GM12878 (cell line): ENCODE data around the gene MBOAT7. TPM values are rescaled to one million over a fixed set of nuclear protein-coding genes. Genes with fewer than 3 reads are reported as not detected.

ENCODE experiments used
- BACH1 ChIP-seq: fragments of 450-650 bp; IDR thresholded peaks from 2 replicates; pipeline ENCODE4 v1.6.1; 2017; ENCODE audit warnings: mild to moderate bottlenecking, borderline replicate concordance
- BCLAF1 ChIP-seq: fragments of 450-650 bp; IDR thresholded peaks from 2 replicates; pipeline ENCODE4 v1.6.1; 2017; ENCODE audit warnings: antibody characterized with exemption, mild to moderate bottlenecking, moderate library complexity
- CREM ChIP-seq: IDR thresholded peaks from 2 replicates; pipeline ENCODE4 v1.6.1; 2014; ENCODE audit warnings: antibody characterized with exemption, low read depth
- ELK1 ChIP-seq: IDR thresholded peaks from 2 replicates; pipeline ENCODE4 v1.6.1; 2012; ENCODE audit warnings: low read depth, low read length, improper control_type of control experiment
- HSF1 ChIP-seq: fragments of 150-350 bp; IDR thresholded peaks from 2 replicates; pipeline ENCODE4 v1.6.1; 2014; ENCODE audit warnings: mild to moderate bottlenecking, low read depth, low read length
- IRF4 ChIP-seq: IDR thresholded peaks from 2 replicates; pipeline ENCODE4 v1.6.1; 2011; ENCODE audit warnings: low read depth, low read length
- KLF5 ChIP-seq: fragments of 450-650 bp; IDR thresholded peaks from 2 replicates; pipeline ENCODE4 v1.6.1; 2014; ENCODE audit warnings: mild to moderate bottlenecking; ENCODE audit not compliant: partially characterized antibody
- LARP7 ChIP-seq: fragments of 450-650 bp; IDR thresholded peaks from 2 replicates; pipeline ENCODE4 v1.6.1; 2017; ENCODE audit warnings: mild to moderate bottlenecking
- MXI1 ChIP-seq: fragments of 150-350 bp; IDR thresholded peaks from 2 replicates; pipeline ENCODE4 v1.6.1; 2011; ENCODE audit warnings: low read depth, mild to moderate bottlenecking, inconsistent platforms, low read length, improper control_type of control experiment
- NR2F1 ChIP-seq: fragments of 450-650 bp; conservative IDR thresholded peaks from 2 replicates; pipeline ENCODE4 v1.6.1; 2017; ENCODE audit warnings: mild to moderate bottlenecking
- PAX5 ChIP-seq: IDR thresholded peaks from 2 replicates; pipeline ENCODE4 v1.6.1; 2011; ENCODE audit warnings: low read depth, low read length, borderline replicate concordance
- POLR2A ChIP-seq: IDR thresholded peaks from 2 replicates; pipeline ENCODE4 v1.6.1; 2011; ENCODE audit warnings: low read depth, mild to moderate bottlenecking, low read length
- POLR2AphosphoS2 ChIP-seq: IDR thresholded peaks from 2 replicates; pipeline ENCODE4 v1.6.1; 2011; ENCODE audit warnings: low read depth, mild to moderate bottlenecking, low read length, improper control_type of control experiment, moderate library complexity
- PRDM15 ChIP-seq: fragments of 450-650 bp; formaldehyde crosslinking; IDR thresholded peaks from 2 replicates; pipeline ENCODE4 v1.4.0; 2020; ENCODE audit warnings: mild to moderate bottlenecking, moderate library complexity
- SIN3A ChIP-seq: IDR thresholded peaks from 2 replicates; pipeline ENCODE4 v1.6.1; 2012; ENCODE audit warnings: low read depth, low read length, improper control_type of control experiment
- SMAD1 ChIP-seq: fragments of 450-650 bp; IDR thresholded peaks from 2 replicates; pipeline ENCODE4 v1.6.1; 2018; ENCODE audit warnings: mild to moderate bottlenecking, low read depth; ENCODE audit not compliant: partially characterized antibody
- SP1 ChIP-seq: IDR thresholded peaks from one replicate; pipeline ENCODE4 v1.6.1; 2011; ENCODE audit warnings: low read depth, low read length
- STAT1 ChIP-seq: fragments of 450-650 bp; conservative IDR thresholded peaks from 2 replicates; pipeline ENCODE4 v1.6.1; 2014; ENCODE audit warnings: antibody characterized with exemption, mild to moderate bottlenecking
- ZBTB4 ChIP-seq: fragments of 450-650 bp; formaldehyde crosslinking; IDR thresholded peaks from 2 replicates; pipeline ENCODE4 v1.4.0; 2022; ENCODE audit warnings: mild to moderate bottlenecking, moderate library complexity
- polyA plus RNA-seq, 11 experiments: library from polyadenylated mRNA; depleted of rRNA in 4 of 11; unstranded in 6 of 11; stranded (reverse) in 5 of 11; fragments of >200 nt; fragmentation: Nextera tagmentation in 4 of 11; fragmentation: Illumina TruSeq in 1 of 11; extraction: Ambion mirVana in 4 of 11; extraction: Trizol in 1 of 11; gene quantifications; 1 replicate in 1 of 11; 2 replicates in 10 of 11; pipeline versions ENCODE4 v1.2.1 to v1.2.3, GENCODE V29; 2011 to 2016; ENCODE audit warnings: inconsistent platforms in 2 of 11, missing spikeins in 2 of 11, low read depth in 1 of 11
- total RNA-seq, 4 experiments: library from RNA; depleted of rRNA in 3 of 4; stranded (reverse); fragments of >200 nt in 3 of 4; fragmentation: Illumina TruSeq in 1 of 4; extraction: Trizol in 1 of 4; gene quantifications; 2 replicates each; pipeline versions ENCODE4 v1.2.1 to v1.2.3, GENCODE V29; 2013 to 2021

Gene MBOAT7
- total and polyA plus RNA-seq, 10 of the 15 experiments (the other 5 are each of a cell fraction or from before 2014, with no cell fraction given) = 0.69 to 44.5 (median 21.7) TPM

GRCh38 chr19:54189145-54189734, at the start of gene MBOAT7 (continued):
- TF ChIP-seq ELK1 (no peak), STAT1 (peak; percentile 97), IRF4 (no peak), POLR2A (peak; percentile 79), CREM (0 out of 2 replicates have a peak, but pooled peaks have one; percentile 4), SIN3A (peak; percentile 75), ZBTB4 (CRISPR knock-in tag) (no peak), SP1 (peak; percentile 60), LARP7 (peak; percentile 98), SMAD1 (no peak), PAX5 (no peak), BCLAF1 (no peak), POLR2AphosphoS2 (no peak), HSF1 (no peak; the same call in 1 of the 2 replicates), BACH1 (peak; percentile 90), MXI1 (peak; percentile 37; the same call in 1 of the 2 replicates), KLF5 (peak; percentile 39), PRDM15 (CRISPR knock-in tag) (no peak), NR2F1 (peak; percentile 49; the same call in 1 of the 2 replicates)
